NCI-H510A treated with DMSO at 0.1 percent for 48 hours (cell line): ENCODE results near the gene SYNGR3.
A peak's percentile ranks its signal among the peaks of the same experiment; 100 is the strongest.
"Not testable (repeated sequence)": the region's sequence is repeated elsewhere in the genome, so short reads cannot be mapped to it uniquely, and the experiment has no call there.

ENCODE experiments used
- DNase-seq: peaks from one replicate; lab custom pipeline; 2025; lab: John Stamatoyannopoulos, UW

SYNGR3 gene

DNA sequence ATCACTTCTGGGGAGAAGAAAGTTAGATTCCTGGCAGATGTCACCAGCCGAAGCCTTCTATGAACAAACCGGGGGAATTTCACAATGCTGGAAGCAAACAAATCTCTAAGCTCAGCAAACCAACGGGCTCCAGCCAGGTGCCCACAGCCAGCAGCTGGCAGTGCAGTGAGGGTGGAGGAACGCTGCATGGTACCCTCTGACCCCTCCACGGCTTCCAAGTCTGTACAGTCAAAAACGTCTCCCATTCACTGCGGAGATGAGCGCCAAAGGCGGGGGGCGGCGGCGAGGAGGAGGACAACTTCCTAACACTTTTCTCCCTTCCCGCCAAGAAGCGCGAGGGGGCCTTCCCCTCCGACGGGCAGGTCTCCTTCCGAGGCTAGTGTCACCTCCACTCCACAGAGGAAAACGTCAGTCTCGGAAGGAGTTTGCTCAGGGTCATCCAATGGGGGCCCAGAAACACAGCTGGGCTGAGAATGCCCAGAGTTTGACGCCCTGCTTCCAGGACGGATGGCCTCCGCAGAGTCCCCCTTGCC, 18.9 kb downstream of the SYNGR3 start:
- DNase-seq, result no peak

DNA sequence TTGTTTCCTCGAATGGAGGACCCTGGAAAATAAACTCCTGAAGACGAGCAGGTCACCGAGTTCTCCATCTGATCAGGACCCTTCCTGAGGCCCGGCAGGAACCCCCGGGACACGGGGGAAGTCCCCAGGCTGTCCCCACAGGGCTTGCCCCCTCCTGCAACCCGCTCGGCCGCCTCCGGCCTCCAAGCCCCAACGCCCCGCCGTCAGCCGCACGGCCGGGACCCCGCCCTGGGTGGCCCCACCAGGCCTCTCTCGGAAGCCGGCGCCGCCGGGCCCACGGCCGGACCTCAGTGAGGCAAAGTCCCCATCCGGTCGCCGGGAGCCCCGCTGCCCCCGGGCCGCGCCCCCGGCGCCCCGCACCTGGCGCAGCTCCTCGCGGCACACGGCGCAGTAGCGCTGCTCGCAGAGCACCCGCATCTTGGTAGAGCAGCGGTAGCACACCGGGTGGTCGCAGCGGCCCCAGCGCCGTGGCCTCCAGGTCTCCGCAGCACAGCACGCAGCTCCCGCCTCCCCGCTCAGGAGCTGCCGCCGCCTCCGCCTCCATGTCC, 19.5 kb downstream of the SYNGR3 start:
- DNase-seq, result no peak

DNA sequence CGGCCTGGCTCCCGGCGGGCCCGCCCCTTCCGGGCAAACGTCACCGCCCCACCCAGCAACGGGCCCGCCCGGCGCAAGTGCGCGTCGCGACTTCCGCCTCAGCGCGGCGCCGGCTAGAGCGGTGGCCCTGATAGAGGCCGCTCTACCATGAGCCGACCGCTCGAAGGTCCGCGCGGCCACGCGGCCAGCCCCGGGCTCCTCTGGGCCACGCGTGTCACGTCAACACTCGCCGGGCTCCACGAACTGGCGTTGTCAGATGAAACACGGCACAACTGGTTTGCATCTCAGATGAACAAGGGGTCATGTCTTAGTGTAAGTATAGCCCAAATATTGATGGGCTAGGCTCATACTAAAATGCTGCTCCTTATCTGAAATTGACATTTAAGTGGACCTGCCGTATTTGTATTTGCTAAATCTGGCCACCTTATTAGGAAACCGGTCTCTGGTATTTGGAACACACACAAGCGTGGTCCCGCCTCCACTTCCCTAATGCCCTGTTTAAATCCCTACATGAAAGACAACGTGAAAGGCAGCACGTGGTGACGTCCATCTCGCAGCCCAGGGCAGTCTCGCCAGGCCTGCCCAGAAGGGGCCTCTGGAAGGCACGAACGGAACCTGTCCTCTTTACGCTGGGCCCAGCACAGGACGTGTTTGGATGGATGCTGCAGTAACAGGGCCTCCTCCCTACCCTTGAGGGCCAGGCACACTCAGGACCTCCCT, 20.2 kb downstream of the SYNGR3 start, which contains the start of gene ZNF598:
TSS of gene ZNF598 (minus strand) at position 31 of the 720 bp plus-strand sequence.
- DNase-seq, result peak; percentile 47

DNA sequence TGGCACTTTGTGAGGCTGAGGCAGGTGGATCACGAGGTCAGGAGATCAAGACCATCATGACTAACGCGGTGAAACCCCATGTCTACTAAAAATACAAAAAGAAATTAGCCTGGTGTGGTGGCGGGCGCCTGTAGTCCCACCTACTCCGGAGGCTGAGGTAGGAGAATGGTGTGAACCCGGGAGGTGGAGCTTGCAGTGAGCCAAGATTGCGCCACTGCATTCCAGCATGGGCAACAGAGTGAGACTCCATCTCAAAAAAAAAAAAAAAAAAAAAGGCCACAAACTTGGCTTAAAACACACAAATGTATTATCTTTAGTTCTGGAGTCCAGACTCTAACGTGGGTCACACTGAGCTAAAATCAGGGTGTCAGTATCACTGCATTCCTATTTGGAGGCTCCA, 22.0 kb downstream of the SYNGR3 start:
- not testable (repeated sequence) for DNase-seq

DNA sequence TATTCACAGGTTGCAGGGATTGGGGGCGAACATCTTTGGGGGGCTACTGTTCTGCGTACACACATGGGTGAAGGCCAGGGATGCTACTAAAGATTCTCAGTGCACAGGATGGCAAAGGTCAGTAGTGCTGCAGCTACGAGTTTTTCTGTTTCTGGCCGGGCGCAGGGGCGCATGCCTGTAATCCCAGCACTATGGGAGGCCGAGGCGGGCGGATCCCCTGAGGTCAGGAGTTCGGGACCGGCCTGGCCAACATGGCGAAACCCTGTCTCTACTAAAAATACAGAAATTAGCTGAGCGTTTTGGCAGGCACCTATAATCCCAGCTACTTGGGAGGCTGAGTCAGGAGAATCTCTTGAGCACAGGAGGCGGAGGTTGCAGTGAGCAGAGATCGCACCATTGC, 23.8 kb downstream of the SYNGR3 start:
- DNase-seq, result no peak

DNA sequence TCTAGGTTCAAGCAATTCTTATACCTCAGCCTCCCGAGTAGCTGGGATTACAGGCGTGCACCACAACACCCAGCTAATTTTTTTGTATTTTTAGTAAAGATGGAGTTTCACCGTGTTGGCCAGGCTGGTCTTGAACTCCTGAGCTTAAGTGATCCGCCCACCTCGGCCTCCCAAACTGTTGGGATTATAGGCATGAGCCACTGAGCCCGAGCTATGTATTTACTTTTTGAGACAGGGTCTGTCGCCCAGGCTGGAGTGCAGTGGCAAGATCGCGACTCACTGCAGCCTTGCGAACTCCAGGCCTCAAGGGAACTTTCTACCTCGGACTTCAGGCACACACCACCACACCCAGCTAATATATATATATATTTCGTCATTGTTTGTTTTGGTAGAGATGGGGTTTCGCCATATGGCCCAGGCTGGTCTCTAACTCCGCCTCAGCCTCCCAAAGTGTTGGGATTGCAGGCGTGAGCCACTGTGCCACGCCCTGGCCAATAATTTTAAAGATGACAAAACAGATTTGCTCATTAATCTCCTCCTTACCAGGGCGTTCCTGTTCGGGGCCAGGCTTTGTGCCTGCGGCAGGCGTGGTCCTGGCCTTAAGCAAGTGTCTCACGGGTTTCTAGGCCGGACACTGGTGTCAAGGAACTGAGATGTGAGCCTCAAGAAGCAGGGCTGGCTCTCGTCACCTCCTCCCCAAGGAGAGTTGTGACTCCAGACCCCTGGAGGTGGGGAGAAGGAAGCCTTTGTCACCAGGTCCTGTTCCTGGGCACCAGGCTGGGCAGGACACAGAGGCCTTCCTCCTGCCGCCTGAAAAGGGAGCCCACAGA, 25.6 kb downstream of the SYNGR3 start:
- DNase-seq, result no peak

DNA sequence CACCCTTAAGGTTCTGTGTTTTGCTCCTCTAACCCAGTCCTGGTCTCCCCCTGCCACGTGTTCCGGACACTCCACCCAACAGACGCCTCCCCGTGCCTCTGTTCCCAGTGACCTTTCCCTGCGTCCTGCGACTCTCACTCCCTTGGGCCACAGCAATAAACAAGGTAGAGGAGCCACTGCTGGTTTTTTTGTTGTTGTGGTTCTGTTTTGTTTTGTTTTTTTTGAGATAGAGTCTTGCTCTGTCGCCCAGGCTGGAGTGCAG, 26.1 kb downstream of the SYNGR3 start:
- DNase-seq, result no peak

DNA sequence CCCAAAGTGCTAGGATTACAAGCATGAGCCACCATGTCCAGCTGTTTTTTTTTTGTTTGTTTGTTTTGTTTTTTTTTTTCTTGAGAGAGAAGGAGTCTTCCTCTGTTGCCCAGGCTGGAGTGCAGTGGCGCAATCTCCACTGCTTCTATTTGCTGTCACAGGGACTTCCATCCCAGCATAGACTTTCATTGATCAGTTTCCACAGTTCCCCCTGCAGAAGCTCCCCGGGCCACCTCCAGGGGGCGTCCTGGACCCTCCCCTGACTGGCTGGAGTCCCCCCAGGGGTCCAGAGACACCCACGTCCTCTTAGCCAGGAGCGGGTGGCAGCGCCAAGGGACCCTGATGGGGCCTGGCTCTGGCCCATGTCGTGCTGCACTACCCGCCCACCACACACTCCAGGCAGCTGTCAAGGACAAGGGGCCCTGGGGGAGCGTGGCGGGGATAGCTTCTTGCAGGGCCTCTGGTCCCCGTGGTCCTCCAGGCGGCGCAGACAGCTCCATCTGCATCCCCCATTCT, 26.7 kb downstream of the SYNGR3 start:
- no peak for DNase-seq

DNA sequence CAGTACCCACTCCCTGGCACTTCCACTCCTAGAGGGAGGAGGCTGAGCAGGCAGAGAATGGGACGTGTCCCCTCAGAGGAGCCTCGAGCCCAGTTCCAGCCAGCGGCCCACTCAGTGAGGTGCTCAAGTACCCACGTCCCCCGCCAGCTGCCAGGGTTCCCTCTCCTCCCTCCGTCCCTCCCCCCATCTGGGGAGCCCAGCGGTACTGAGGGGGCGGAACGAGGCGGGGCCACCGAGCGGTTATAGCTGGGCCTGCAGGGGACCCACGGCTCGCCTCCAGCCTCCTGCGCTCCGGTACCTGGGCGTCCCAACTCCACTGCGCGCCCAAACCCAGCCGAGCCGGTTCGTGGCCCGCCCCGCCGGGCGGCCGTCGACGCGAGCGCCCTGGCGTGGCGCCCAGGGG, 29.7 kb downstream of the SYNGR3 start, which contains the start of gene NPW:
TSS of gene NPW (plus strand) at position 268 of the 403 bp plus-strand sequence.
- no peak for DNase-seq

DNA sequence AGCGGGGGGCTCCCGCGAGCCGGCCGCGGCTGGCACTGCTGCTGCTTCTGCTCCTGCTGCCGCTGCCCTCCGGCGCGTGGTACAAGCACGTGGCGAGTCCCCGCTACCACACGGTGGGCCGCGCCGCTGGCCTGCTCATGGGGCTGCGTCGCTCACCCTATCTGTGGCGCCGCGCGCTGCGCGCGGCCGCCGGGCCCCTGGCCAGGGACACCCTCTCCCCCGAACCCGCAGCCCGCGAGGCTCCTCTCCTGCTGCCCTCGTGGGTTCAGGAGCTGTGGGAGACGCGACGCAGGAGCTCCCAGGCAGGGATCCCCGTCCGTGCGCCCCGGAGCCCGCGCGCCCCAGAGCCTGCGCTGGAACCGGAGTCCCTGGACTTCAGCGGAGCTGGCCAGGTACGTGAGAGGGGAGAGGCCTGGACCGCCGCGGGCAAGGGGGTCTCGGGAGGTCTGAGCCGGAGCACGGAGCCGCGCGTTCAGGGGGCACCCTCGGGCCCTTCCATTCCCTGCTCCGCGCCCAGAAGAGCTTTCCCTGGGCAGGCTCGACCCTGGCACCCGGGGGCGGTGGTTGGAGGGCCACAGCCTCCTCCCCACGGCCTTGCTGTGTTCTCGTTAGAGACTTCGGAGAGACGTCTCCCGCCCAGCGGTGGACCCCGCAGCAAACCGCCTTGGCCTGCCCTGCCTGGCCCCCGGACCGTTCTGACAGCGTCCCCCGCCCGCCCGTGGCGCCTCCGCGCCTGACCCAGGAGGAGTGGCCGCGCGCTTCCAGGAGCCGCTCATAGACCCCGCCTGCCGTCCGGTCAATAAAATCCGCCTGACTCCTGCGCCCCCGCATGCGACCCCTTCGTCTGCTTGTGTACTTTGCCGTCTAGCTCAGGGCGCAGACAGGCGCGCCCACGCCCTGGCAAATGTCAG, 30.4 kb downstream of the SYNGR3 start:
- DNase-seq, result no peak

DNA sequence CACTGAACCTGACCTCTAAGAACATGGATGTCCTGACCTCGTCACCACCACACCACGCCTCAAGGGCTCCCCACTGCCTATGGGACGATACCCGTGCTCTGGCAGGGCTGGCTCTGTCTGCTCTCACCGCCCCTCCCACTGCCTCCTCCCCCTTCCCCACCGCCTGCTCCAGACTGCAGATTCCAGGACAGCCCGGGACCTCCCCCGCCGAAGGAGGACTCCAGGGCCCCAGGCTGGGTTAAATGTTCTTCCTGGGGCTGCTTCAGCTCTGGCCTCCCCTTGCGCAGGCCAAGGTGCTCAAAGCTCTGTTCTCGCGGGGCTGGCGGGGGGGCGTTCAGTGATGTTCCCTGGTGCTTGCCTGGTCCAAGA, 32.9 kb downstream of the SYNGR3 start:
- no peak for DNase-seq

DNA sequence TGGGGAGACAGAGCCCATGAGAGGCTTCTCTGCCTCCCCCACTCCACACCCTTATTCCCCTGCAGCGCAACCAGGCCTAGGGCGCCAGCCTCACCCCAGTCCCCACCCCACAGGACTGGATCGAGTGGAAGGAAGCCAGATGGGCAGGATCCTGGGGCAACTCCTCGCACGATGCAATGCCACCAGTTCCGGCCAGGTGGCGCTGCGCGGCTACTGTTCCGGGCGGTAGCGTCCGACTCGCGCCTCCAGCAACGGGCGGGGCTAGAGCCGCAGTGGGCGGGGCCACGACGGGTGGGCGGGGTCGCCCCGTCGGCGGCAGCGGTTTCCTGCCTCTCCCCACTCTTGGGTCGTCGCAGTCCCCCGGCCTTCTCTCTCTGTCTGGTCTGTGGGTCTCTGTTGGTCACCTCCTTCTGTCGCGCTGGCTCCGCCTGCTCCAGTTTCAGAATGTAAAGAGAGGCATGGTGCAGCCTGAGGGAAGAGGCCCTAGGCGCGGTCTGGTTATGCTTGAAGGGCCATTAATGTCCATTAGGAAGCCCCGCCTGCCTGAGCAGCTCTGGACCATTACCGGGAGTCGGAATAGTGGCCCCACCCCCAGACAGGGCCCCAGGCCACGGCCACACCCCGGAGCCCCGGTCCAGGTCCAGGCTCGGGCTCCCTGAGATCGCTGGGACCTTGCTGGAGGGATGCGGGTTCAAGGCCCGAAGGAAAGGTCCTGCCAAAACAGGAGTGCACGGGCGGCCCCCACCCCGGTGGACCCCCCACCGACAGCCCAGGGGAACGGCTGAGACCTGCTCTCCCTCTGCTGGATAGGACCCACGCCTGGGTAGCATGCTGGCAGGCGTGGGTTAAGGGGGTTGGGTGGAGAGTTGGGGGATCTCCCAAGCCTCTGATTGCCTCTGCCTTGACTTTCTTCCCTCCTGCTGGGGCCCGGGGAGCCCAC, 33.6 kb downstream of the SYNGR3 start:
- peak; percentile 70 for DNase-seq

DNA sequence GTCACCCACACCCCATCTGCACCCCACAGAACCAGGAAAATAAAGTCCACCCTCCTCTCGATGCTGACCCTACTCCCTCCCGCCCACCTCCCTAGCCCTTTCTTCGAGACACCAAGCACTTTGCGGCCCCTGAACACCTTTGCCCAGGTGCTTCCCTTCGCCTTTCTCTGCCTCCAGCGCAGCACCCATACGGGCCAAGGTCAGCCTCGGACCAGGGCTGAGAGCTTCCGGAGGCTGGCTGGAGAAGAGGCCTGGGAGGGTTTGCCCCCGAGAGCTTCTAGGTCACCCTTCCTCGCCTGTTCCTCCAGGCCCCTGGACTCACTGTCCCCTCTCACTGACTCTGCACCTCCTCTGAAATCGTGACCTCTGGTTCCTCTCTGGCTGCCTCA, 34.3 kb downstream of the SYNGR3 start:
- DNase-seq, result no peak

DNA sequence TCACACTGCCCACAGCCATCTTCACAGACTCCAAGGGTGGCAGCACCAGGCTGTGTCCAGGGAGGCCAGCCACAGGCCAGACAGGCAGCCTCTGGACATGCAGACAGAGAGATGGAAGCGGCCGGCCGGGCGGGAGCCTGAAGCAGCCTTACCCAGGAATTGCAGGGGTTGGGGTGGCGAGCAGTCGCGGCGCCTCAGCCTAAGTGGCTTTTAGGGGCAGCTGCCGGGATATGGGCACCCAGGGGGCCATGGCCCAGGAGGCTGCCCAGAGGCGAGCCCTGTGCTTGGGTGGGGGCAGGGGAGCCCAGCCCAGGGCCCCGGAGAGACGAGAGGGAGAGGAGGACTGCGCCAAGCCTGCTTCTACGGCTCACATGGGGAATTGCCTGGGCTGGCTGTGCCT, 35.5 kb downstream of the SYNGR3 start:
- no peak for DNase-seq

DNA sequence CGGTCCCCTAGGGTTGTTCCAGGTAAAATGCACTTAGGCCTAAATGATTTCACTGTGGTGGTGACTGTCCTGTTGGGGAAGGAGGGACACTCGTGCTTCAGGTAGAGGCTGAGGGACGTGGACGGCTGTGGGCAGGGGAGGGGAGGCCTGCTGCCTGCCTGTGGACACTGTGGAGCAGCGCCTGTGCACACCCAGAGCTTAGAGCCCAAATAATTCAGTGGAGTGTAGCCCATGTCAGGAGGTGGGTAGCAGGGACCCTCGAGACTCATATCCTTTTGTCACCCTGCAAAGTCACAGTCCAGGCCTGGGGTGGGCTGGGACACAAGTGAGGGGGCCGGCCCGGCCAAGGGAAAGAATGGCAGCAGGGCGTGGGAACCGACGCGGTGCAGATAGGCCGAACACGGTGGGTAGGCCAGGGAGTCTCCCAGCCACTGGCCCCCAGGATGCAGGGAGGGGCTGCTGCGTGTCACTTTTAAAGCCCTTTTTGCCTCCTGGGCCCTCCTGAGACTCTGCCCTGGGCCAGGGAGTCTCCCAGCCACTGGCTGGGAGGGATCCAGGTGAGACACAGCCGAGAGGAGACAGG, 36.2 kb downstream of the SYNGR3 start:
- no peak for DNase-seq

DNA sequence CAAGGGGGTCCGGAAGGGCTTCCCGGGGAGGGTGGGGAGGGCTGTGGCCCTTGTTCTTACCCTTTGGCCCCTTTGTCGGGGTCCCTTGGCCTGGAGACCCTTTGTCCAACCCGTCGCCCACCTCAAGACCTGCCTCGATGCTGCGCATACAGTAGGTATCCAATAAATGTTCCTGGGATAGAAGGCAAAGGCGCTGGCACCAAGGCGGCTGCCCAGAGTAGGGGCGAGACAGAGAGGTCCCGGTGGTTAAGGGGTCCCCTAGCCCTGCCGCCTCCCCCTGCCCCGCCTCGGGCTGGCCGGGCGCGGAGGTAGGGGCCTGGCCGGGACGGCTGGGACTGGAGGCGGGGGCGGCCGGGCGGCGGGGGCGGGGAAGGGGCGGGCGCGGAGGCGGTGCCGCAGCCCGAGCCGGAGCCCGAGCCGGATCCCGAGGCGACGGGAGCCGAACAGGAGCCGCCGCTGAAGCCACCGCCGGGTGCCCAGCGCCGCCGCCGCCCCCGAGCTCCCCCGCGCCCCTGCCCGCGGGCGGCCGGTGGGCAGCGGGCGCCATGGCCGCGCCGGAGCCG, 36.8 kb downstream of the SYNGR3 start, which contains the start of gene NHERF2:
TSS of gene NHERF2 (plus strand) at position 442 of the 563 bp plus-strand sequence. CDS start at position 546, 104 bp downstream.
- DNase-seq, result no peak

DNA sequence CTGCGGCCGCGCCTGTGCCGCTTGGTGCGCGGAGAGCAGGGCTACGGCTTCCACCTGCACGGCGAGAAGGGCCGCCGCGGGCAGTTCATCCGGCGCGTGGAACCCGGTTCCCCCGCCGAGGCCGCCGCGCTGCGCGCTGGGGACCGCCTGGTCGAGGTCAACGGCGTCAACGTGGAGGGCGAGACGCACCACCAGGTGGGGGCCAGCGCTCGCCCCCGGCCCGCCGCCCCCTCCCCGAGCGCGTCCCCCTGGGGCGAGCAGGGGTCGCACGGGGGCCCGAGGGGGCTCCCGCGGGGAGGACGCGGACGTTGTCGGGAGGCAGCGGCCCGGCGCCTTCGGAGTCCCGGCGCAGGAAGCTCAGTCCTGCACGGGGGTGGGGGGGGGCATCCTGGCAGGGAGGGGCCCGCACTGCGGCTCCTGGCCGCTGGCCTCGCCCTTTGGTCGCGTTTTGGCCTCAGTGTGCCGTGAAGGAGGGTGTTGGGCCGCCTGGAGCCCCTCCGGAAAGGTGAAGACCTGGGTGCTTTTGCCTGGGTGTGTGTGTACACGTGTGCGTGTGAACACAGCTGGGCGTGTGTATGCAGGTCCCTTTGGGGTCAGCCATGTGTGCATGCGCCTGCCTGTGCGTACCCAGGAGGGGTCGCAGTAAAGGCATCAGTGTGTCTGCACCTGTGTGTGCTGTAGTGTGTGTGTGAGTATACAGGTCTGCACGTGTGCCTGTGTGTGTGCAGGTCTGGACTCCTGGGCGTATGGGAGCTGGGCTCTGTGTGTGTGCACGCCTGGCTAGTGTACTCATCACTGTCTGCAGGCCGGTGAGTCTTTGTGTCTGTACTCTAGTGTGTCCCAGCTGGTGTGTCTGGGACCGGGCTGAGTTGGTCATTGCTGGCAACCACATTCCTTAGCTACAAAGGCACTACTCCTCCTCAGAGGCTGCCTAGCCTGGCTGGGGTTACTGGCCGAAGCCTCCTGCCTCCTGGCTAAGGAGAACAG, 37.5 kb downstream of the SYNGR3 start:
- DNase-seq, result no peak

DNA sequence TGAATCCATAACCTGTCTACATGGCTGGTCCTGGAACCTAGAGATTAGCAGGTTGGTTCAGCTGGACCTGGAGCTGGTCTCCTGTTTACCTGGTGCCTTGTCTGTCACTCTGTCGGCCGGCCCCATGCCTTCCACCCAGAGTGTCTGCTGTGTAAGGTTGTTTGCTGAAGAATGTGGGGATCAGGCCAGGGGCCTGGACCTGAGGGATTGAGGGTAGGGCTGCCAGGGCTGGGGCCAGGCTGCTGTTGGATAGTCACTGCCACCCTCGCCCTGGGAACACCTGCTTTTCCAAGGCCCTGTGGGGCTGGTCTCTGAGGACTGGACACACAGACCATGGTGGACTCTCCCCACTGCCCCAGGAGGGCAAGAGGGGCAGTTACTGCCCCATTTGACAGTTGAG, 38.4 kb downstream of the SYNGR3 start:
- no peak for DNase-seq
